HEK293 (cell line): ENCODE data around the gene FILIP1L.

Source experiments
- GFI1B ChIP-seq: fragments of 450-650 bp; formaldehyde crosslinking; IDR thresholded peaks from 2 replicates; pipeline ENCODE4 v1.5.1; 2016; ENCODE audit warnings: missing biosample characterization, missing genetic modification characterization
- GLIS1 ChIP-seq: fragments of 450-650 bp; formaldehyde crosslinking; IDR thresholded peaks from 2 replicates; pipeline ENCODE4 v1.5.1; 2016; ENCODE audit warnings: missing biosample characterization, missing genetic modification characterization
- SCRT2 ChIP-seq: fragments of 450-650 bp; formaldehyde crosslinking; IDR thresholded peaks from 2 replicates; pipeline ENCODE4 v1.5.1; 2016; ENCODE audit warnings: missing biosample characterization, missing genetic modification characterization
- ZBTB7A ChIP-seq: fragments of 450-650 bp; formaldehyde crosslinking; IDR thresholded peaks from 2 replicates; pipeline ENCODE4 v1.5.1; 2016; ENCODE audit warnings: low read depth, missing biosample characterization, missing genetic modification characterization
- ZNF132 ChIP-seq: fragments of 450-650 bp; formaldehyde crosslinking; IDR thresholded peaks from 2 replicates; pipeline ENCODE4 v1.5.1; 2017; ENCODE audit warnings: missing biosample characterization, missing genetic modification characterization, borderline replicate concordance
- ZNF146 ChIP-seq: fragments of 450-650 bp; formaldehyde crosslinking; IDR thresholded peaks from 2 replicates; pipeline ENCODE4 v1.5.1; 2016; ENCODE audit warnings: missing biosample characterization, missing genetic modification characterization
- ZNF174 ChIP-seq: fragments of 450-650 bp; formaldehyde crosslinking; IDR thresholded peaks from 2 replicates; pipeline ENCODE4 v1.5.0; 2017; ENCODE audit warnings: missing biosample characterization, mild to moderate bottlenecking, missing genetic modification characterization
- ZNF19 ChIP-seq: fragments of 450-650 bp; formaldehyde crosslinking; IDR thresholded peaks from 2 replicates; pipeline ENCODE4; 2016; ENCODE audit warnings: missing biosample characterization, missing genetic modification characterization, low read depth
- ZNF274 ChIP-seq, 2 experiments: fragments of 200-500 bp in 1 of 2; fragments of 450-650 bp in 1 of 2; sonication (Bioruptor generic) in 1 of 2; formaldehyde crosslinking in 1 of 2; IDR thresholded peaks; 2 replicates each; pipeline versions ENCODE4 v1.5.1 to v1.6.1; 2014 to 2016; ENCODE audit warnings: borderline replicate concordance in 1 of 2, inconsistent platforms in 1 of 2, low read length in 1 of 2, missing biosample characterization in 1 of 2, missing genetic modification characterization in 1 of 2
- ZNF292 ChIP-seq: fragments of 450-650 bp; formaldehyde crosslinking; IDR thresholded peaks from 2 replicates; pipeline ENCODE4 v1.5.1; 2016; ENCODE audit warnings: low read depth, missing biosample characterization, missing genetic modification characterization, borderline replicate concordance
- ZNF335 ChIP-seq: fragments of 450-650 bp; formaldehyde crosslinking; conservative IDR thresholded peaks from 2 replicates; pipeline ENCODE4 v1.5.1; 2016; ENCODE audit warnings: missing biosample characterization, missing genetic modification characterization
- ZNF473 ChIP-seq: fragments of 450-650 bp; formaldehyde crosslinking; IDR thresholded peaks from 2 replicates; pipeline ENCODE4 v1.5.1; 2017; ENCODE audit warnings: missing biosample characterization, missing genetic modification characterization
- ZNF510 ChIP-seq: fragments of 450-650 bp; formaldehyde crosslinking; IDR thresholded peaks from 2 replicates; pipeline ENCODE4 v1.5.1; 2018; ENCODE audit warnings: mild to moderate bottlenecking, missing genetic modification characterization, missing biosample characterization; ENCODE audit not compliant: insufficient replicate concordance
- ZNF521 ChIP-seq: fragments of 450-650 bp; formaldehyde crosslinking; IDR thresholded peaks from 2 replicates; pipeline ENCODE4 v1.5.1; 2017; ENCODE audit warnings: missing biosample characterization, mild to moderate bottlenecking, missing genetic modification characterization
- TF ChIP-seq, protein P1 (sequence below): fragments of 450-650 bp; formaldehyde crosslinking; IDR thresholded peaks from 2 replicates; pipeline ENCODE4 v1.5.1; 2016; ENCODE audit warnings: missing biosample characterization, missing genetic modification characterization
- TF ChIP-seq, protein P2 (sequence below): fragments of 450-650 bp; formaldehyde crosslinking; IDR thresholded peaks from 2 replicates; pipeline ENCODE4 v1.5.1; 2016; ENCODE audit warnings: missing biosample characterization, missing genetic modification characterization
- TF ChIP-seq, protein P3 (sequence below): fragments of 450-650 bp; formaldehyde crosslinking; conservative IDR thresholded peaks from 2 replicates; pipeline ENCODE4 v1.5.1; 2016; ENCODE audit warnings: low read depth, missing biosample characterization, missing genetic modification characterization
- TF ChIP-seq, protein P4 (sequence below): fragments of 450-650 bp; formaldehyde crosslinking; IDR thresholded peaks from 2 replicates; pipeline ENCODE4 v1.5.1; 2016; ENCODE audit warnings: missing biosample characterization, missing genetic modification characterization
- TF ChIP-seq, protein P5 (sequence below): fragments of 450-650 bp; formaldehyde crosslinking; IDR thresholded peaks from 2 replicates; pipeline ENCODE4 v1.5.1; 2017; ENCODE audit warnings: missing biosample characterization, missing genetic modification characterization
- TF ChIP-seq, protein P6 (sequence below): fragments of 450-650 bp; formaldehyde crosslinking; IDR thresholded peaks from 2 replicates; pipeline ENCODE4 v1.5.1; 2016; ENCODE audit warnings: missing biosample characterization, missing genetic modification characterization
- TF ChIP-seq, protein P7 (sequence below): fragments of 450-650 bp; formaldehyde crosslinking; IDR thresholded peaks from 2 replicates; pipeline ENCODE4 v1.5.1; 2016; ENCODE audit warnings: missing biosample characterization, missing genetic modification characterization

FILIP1L gene

DNA sequence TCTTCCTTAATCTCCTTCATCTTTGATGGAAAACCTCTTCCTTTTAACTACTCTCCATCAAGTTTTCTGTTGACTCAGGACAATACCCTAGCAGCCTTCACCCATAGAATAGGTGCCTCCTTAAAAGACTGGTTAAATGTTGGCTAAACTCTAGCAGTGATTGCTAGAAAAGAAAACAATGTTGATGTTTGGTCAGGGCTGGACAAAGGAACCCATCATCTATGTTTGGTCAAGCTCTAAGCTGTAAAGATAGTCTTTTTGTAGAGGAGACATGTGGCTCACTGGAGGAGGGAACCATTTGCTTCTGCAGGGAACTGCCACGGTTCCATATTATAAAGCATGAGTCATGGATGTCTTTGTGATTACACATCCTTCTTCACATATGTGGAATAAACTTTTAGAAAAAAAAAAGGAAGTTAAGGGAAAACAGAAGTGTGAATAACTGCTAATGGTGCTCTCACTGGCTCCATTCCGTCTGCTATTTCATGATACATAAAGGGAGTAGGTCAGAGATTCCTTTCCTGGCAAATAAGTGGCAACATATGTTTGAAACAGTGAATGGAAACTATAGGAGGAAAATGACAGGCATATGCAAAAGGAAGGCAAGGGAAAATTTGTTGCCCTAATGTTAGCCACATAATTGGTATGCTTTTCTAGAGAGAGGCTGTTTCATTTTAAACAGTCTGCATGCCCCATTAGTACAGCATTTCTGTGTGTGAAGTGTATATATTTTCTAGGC, 218.4 kb downstream of the FILIP1L start (continued):
- TF ChIP-seq, protein P1, sequence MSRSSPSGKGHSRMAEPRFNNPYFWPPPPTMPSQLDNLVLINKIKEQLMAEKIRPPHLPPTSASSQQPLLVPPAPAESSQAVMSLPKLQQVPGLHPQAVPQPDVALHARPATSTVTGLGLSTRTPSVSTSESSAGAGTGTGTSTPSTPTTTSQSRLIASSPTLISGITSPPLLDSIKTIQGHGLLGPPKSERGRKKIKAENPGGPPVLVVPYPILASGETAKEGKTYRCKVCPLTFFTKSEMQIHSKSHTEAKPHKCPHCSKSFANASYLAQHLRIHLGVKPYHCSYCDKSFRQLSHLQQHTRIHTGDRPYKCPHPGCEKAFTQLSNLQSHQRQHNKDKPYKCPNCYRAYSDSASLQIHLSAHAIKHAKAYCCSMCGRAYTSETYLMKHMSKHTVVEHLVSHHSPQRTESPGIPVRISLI (tag by site-specific recombination) = 0 out of 2 replicates have a peak, but pooled peaks have one; percentile 45
- no peak for TF ChIP-seq ZNF174 (tag by site-specific recombination)
- no peak for TF ChIP-seq GFI1B (tag by site-specific recombination)
- no peak for TF ChIP-seq ZNF146 (tag by site-specific recombination)
- TF ChIP-seq ZNF132 = no peak
- TF ChIP-seq, protein P2, sequence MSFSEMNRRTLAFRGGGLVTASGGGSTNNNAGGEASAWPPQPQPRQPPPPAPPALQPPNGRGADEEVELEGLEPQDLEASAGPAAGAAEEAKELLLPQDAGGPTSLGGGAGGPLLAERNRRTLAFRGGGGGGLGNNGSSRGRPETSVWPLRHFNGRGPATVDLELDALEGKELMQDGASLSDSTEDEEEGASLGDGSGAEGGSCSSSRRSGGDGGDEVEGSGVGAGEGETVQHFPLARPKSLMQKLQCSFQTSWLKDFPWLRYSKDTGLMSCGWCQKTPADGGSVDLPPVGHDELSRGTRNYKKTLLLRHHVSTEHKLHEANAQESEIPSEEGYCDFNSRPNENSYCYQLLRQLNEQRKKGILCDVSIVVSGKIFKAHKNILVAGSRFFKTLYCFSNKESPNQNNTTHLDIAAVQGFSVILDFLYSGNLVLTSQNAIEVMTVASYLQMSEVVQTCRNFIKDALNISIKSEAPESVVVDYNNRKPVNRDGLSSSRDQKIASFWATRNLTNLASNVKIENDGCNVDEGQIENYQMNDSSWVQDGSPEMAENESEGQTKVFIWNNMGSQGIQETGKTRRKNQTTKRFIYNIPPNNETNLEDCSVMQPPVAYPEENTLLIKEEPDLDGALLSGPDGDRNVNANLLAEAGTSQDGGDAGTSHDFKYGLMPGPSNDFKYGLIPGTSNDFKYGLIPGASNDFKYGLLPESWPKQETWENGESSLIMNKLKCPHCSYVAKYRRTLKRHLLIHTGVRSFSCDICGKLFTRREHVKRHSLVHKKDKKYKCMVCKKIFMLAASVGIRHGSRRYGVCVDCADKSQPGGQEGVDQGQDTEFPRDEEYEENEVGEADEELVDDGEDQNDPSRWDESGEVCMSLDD = no peak
- TF ChIP-seq ZNF292 (tag by site-specific recombination) = no peak
- no peak for TF ChIP-seq ZNF274 (IDR thresholded peaks at IDR 0.05; ENCODE audit: low read length)
- no peak for TF ChIP-seq ZNF274 (tag by site-specific recombination; IDR thresholded peaks at IDR 0.05; ENCODE audit: borderline replicate concordance)
- TF ChIP-seq ZBTB7A (tag by site-specific recombination) = no peak
- no peak for TF ChIP-seq SCRT2 (tag by site-specific recombination)
- TF ChIP-seq, protein P3, sequence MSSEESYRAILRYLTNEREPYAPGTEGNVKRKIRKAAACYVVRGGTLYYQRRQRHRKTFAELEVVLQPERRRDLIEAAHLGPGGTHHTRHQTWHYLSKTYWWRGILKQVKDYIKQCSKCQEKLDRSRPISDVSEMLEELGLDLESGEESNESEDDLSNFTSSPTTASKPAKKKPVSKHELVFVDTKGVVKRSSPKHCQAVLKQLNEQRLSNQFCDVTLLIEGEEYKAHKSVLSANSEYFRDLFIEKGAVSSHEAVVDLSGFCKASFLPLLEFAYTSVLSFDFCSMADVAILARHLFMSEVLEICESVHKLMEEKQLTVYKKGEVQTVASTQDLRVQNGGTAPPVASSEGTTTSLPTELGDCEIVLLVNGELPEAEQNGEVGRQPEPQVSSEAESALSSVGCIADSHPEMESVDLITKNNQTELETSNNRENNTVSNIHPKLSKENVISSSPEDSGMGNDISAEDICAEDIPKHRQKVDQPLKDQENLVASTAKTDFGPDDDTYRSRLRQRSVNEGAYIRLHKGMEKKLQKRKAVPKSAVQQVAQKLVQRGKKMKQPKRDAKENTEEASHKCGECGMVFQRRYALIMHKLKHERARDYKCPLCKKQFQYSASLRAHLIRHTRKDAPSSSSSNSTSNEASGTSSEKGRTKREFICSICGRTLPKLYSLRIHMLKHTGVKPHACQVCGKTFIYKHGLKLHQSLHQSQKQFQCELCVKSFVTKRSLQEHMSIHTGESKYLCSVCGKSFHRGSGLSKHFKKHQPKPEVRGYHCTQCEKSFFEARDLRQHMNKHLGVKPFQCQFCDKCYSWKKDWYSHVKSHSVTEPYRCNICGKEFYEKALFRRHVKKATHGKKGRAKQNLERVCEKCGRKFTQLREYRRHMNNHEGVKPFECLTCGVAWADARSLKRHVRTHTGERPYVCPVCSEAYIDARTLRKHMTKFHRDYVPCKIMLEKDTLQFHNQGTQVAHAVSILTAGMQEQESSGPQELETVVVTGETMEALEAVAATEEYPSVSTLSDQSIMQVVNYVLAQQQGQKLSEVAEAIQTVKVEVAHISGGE (tag by site-specific recombination) = no peak
- TF ChIP-seq ZNF521 (tag by site-specific recombination) = no peak
- TF ChIP-seq, protein P4, sequence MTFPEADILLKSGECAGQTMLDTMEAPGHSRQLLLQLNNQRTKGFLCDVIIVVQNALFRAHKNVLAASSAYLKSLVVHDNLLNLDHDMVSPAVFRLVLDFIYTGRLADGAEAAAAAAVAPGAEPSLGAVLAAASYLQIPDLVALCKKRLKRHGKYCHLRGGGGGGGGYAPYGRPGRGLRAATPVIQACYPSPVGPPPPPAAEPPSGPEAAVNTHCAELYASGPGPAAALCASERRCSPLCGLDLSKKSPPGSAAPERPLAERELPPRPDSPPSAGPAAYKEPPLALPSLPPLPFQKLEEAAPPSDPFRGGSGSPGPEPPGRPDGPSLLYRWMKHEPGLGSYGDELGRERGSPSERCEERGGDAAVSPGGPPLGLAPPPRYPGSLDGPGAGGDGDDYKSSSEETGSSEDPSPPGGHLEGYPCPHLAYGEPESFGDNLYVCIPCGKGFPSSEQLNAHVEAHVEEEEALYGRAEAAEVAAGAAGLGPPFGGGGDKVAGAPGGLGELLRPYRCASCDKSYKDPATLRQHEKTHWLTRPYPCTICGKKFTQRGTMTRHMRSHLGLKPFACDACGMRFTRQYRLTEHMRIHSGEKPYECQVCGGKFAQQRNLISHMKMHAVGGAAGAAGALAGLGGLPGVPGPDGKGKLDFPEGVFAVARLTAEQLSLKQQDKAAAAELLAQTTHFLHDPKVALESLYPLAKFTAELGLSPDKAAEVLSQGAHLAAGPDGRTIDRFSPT (tag by site-specific recombination) = 0 out of 2 replicates have a peak, but pooled peaks have one; percentile 48
- TF ChIP-seq, protein P5, sequence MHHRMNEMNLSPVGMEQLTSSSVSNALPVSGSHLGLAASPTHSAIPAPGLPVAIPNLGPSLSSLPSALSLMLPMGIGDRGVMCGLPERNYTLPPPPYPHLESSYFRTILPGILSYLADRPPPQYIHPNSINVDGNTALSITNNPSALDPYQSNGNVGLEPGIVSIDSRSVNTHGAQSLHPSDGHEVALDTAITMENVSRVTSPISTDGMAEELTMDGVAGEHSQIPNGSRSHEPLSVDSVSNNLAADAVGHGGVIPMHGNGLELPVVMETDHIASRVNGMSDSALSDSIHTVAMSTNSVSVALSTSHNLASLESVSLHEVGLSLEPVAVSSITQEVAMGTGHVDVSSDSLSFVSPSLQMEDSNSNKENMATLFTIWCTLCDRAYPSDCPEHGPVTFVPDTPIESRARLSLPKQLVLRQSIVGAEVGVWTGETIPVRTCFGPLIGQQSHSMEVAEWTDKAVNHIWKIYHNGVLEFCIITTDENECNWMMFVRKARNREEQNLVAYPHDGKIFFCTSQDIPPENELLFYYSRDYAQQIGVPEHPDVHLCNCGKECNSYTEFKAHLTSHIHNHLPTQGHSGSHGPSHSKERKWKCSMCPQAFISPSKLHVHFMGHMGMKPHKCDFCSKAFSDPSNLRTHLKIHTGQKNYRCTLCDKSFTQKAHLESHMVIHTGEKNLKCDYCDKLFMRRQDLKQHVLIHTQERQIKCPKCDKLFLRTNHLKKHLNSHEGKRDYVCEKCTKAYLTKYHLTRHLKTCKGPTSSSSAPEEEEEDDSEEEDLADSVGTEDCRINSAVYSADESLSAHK (tag by site-specific recombination) = no peak
- TF ChIP-seq ZNF510 = no peak
- TF ChIP-seq, protein P6, sequence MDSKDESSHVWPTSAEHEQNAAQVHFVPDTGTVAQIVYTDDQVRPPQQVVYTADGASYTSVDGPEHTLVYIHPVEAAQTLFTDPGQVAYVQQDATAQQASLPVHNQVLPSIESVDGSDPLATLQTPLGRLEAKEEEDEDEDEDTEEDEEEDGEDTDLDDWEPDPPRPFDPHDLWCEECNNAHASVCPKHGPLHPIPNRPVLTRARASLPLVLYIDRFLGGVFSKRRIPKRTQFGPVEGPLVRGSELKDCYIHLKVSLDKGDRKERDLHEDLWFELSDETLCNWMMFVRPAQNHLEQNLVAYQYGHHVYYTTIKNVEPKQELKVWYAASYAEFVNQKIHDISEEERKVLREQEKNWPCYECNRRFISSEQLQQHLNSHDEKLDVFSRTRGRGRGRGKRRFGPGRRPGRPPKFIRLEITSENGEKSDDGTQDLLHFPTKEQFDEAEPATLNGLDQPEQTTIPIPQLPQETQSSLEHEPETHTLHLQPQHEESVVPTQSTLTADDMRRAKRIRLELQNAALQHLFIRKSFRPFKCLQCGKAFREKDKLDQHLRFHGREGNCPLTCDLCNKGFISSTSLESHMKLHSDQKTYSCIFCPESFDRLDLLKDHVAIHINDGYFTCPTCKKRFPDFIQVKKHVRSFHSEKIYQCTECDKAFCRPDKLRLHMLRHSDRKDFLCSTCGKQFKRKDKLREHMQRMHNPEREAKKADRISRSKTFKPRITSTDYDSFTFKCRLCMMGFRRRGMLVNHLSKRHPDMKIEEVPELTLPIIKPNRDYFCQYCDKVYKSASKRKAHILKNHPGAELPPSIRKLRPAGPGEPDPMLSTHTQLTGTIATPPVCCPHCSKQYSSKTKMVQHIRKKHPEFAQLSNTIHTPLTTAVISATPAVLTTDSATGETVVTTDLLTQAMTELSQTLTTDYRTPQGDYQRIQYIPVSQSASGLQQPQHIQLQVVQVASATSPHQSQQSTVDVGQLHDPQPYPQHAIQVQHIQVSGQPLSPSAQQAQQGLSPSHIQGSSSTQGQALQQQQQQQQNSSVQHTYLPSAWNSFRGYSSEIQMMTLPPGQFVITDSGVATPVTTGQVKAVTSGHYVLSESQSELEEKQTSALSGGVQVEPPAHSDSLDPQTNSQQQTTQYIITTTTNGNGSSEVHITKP (tag by site-specific recombination) = peak; percentile 83
- TF ChIP-seq ZNF473 (tag by site-specific recombination) = no peak
- no peak for TF ChIP-seq ZNF19 (tag by site-specific recombination)
- TF ChIP-seq, protein P7, sequence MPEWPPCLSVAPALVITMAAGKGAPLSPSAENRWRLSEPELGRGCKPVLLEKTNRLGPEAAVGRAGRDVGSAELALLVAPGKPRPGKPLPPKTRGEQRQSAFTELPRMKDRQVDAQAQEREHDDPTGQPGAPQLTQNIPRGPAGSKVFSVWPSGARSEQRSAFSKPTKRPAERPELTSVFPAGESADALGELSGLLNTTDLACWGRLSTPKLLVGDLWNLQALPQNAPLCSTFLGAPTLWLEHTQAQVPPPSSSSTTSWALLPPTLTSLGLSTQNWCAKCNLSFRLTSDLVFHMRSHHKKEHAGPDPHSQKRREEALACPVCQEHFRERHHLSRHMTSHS (tag by site-specific recombination) = no peak
- no peak for TF ChIP-seq GLIS1 (tag by site-specific recombination)
- TF ChIP-seq ZNF335 = peak; percentile 63
